ENCODE results near the gene STRBP. TPM values are rescaled to one million over a fixed set of nuclear protein-coding genes. Genes with fewer than 3 reads are reported as not detected.

Gene STRBP
- total RNA-seq, 1 experiment from 2014 or later, result 74.0 TPM

DNA sequence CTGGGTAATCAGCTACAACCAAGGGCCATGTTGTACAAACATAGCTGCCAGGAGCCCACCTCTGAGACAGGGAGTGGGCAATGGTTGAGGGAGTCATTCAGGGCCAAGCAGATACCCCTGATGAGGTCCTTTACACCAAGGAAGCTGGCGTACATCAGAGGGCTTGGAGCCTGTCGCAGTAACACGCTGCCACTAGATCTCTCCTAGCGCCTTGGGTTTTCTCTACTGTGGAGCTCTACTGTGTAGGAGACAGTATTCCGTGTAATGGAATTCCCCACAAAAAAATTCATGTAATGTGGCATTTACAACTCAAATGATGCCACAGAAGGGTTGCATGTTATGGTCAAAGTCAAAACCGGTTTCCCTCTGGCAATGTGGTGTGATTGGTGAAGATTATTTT, 46.2 kb upstream of the STRBP start:
- no peak overlapping the region for H3K27ac Mint-ChIP-seq

More for the DNA sequence above, 46.2 kb upstream of the STRBP start:
- WGBS (ENCODE audit: extremely low coverage, insufficient read length, low lambda C conversion rate), result no CpG with 5 or more reads among the region's 6 CpGs
- no peak overlapping the region for H2BK15ac ChIP-seq (ENCODE audit: low read depth, low read length)
- no peak overlapping the region for H2BK120ac ChIP-seq (ENCODE audit: low read depth, low read length, poor library complexity, severe bottlenecking)
- no peak overlapping the region for H3K14ac ChIP-seq (ENCODE audit: insufficient read depth, low read length)
- H4K5ac ChIP-seq (ENCODE audit: insufficient read length, low read depth, low read length), result no peak overlapping the region
- H3K27me3 ChIP-seq (ENCODE audit: insufficient read depth, low read length), result no peaks in the 10 kb centered on the region
- H2BK20ac ChIP-seq (ENCODE audit: low read depth, low read length, poor library complexity, severe bottlenecking), result no peak overlapping the region
- H3K9ac ChIP-seq (ENCODE audit: extremely low read depth, insufficient read length, low read length), result no peak overlapping the region
- H4K91ac ChIP-seq (ENCODE audit: insufficient read length, low read depth, low read length), result no peak overlapping the region
- no peak overlapping the region for H3K23ac ChIP-seq (ENCODE audit: insufficient read length, low read depth, low read length)
- H3K27me3 Mint-ChIP-seq (ENCODE audit: low read depth), result peaks cover 6% of the 10 kb centered on the region
- no peak overlapping the region for H2AFZ ChIP-seq (ENCODE audit: low read length)
- no peak overlapping the region for H2BK12ac ChIP-seq (ENCODE audit: insufficient read length, low read depth, low read length)
- H3K9me3 ChIP-seq (ENCODE audit: control insufficient read depth, low read depth, low read length), result no peaks in the 10 kb centered on the region
- no peak overlapping the region for H3K56ac ChIP-seq (ENCODE audit: insufficient read length, low read depth, low read length)
- H3K18ac ChIP-seq (ENCODE audit: insufficient read length, low read depth, low read length), result no peak overlapping the region
- H3K9me3 Mint-ChIP-seq, result peaks cover 0 to 2% of the 10 kb centered on the region in 2 experiments; a peak in 1 of 5 replicates
- TF ChIP-seq, protein P1, sequence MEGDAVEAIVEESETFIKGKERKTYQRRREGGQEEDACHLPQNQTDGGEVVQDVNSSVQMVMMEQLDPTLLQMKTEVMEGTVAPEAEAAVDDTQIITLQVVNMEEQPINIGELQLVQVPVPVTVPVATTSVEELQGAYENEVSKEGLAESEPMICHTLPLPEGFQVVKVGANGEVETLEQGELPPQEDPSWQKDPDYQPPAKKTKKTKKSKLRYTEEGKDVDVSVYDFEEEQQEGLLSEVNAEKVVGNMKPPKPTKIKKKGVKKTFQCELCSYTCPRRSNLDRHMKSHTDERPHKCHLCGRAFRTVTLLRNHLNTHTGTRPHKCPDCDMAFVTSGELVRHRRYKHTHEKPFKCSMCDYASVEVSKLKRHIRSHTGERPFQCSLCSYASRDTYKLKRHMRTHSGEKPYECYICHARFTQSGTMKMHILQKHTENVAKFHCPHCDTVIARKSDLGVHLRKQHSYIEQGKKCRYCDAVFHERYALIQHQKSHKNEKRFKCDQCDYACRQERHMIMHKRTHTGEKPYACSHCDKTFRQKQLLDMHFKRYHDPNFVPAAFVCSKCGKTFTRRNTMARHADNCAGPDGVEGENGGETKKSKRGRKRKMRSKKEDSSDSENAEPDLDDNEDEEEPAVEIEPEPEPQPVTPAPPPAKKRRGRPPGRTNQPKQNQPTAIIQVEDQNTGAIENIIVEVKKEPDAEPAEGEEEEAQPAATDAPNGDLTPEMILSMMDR (conservative IDR thresholded peaks at IDR 0.05), result no peak
- no peak overlapping the region for H4K8ac ChIP-seq (replicated peaks; ENCODE audit: insufficient read length, low read depth, low read length)
- no peak overlapping the region for H3K4ac ChIP-seq (ENCODE audit: low read depth, low read length)
- H3K4me1 ChIP-seq (ENCODE audit: insufficient read depth, low read length), result no peaks in the 10 kb centered on the region
- peaks cover 7 to 9% of the 10 kb centered on the region in 2 experiments for H3K4me1 Mint-ChIP-seq
- no peak for DNase-seq
- no peak overlapping the region for H3K4me2 ChIP-seq (ENCODE audit: insufficient read depth, insufficient read length, low read length)
- H3K79me2 ChIP-seq (ENCODE audit: insufficient read depth, low read length), result no peaks in the 10 kb centered on the region
- H3K36me3 Mint-ChIP-seq (ENCODE audit: insufficient read depth in 1 of 3, low read depth in 3 of 3), result no peaks in the 10 kb centered on the region
- no peak overlapping the region for H3K4me3 Mint-ChIP-seq
- H3K23me2 ChIP-seq (ENCODE audit: insufficient read length, low read depth, low read length, poor library complexity, severe bottlenecking), result no peaks in the 10 kb centered on the region
- no peak overlapping the region for H3K27ac ChIP-seq (ENCODE audit: insufficient read length, low read depth, low read length)
- H2AK5ac ChIP-seq (ENCODE audit: insufficient read length, low read length), result no peak overlapping the region
- H3K79me1 ChIP-seq (ENCODE audit: insufficient read depth, low read depth, low read length, poor library complexity, severe bottlenecking), result no peaks in the 10 kb centered on the region
- no peak overlapping the region for H2BK5ac ChIP-seq (ENCODE audit: insufficient read length, low read length)
- no peaks in the 10 kb centered on the region for H4K20me1 ChIP-seq (ENCODE audit: control insufficient read depth, insufficient read depth, insufficient read length)
- H3T11ph ChIP-seq (ENCODE audit: low read length), result no peak overlapping the region
